DOHH2 (cell line): ENCODE measurements around the gene RRP8.

ENCODE experiments used
- H3F3A ChIP-seq: fragments of 200-600 bp; sonication (generic), shearing (Covaris generic); 2 replicates; pipeline ENCODE4 v1.6.0; 2016; ENCODE audit warnings: antibody characterized with exemption, mild to moderate bottlenecking; ENCODE audit not compliant: control insufficient read depth, insufficient read depth
- H3K27ac ChIP-seq: fragments of 200-600 bp; sonication (generic); 2 replicates; pipeline ENCODE4 v1.5.1; 2014; ENCODE audit warnings: low read depth, mild to moderate bottlenecking, low read length, moderate library complexity
- H3K27me3 ChIP-seq: fragments of 200-600 bp; sonication (generic); 2 replicates; pipeline ENCODE4 v1.6.1; 2014; ENCODE audit warnings: mild to moderate bottlenecking, low read length, mixed read lengths; ENCODE audit not compliant: control insufficient read depth
- H3K36me3 ChIP-seq: fragments of 200-600 bp; sonication (generic); 2 replicates; pipeline ENCODE4 v1.6.1; 2014; ENCODE audit warnings: mild to moderate bottlenecking, low read length, moderate library complexity, mixed read lengths; ENCODE audit not compliant: control insufficient read depth
- H3K4me1 ChIP-seq: fragments of 200-600 bp; sonication (generic); 2 replicates; pipeline ENCODE4 v1.6.1; 2014; ENCODE audit warnings: mild to moderate bottlenecking, low read length, mixed read lengths; ENCODE audit not compliant: control insufficient read depth
- H3K4me2 ChIP-seq: fragments of 200-600 bp; sonication (generic); 2 replicates; pipeline ENCODE4 v1.6.0; 2014; ENCODE audit warnings: mild to moderate bottlenecking, low read length, moderate library complexity
- H3K4me3 ChIP-seq: fragments of 200-600 bp; sonication (generic); 2 replicates; pipeline ENCODE4 v1.5.1; 2014; ENCODE audit warnings: mild to moderate bottlenecking, low read length, mixed read lengths
- H3K79me2 ChIP-seq: fragments of 200-600 bp; sonication (generic); 2 replicates; pipeline ENCODE4 v1.6.1; 2014; ENCODE audit warnings: mild to moderate bottlenecking, low read length, mixed read lengths; ENCODE audit not compliant: control insufficient read depth
- H3K9me2 ChIP-seq: fragments of 200-600 bp; sonication (generic); replicated peaks from 2 replicates; pipeline ENCODE4 v1.6.1; 2014; ENCODE audit warnings: mild to moderate bottlenecking, low read length, mixed read lengths; ENCODE audit not compliant: control insufficient read depth
- H3K9me3 ChIP-seq: fragments of 200-600 bp; sonication (generic); 2 replicates; pipeline ENCODE4 v1.6.1; 2014; ENCODE audit warnings: antibody characterized with exemption, low read length, mixed read lengths; ENCODE audit not compliant: control insufficient read depth, insufficient read depth
- H4K20me1 ChIP-seq: fragments of 200-600 bp; sonication (generic); 2 replicates; pipeline ENCODE4 v1.6.0; 2014; ENCODE audit warnings: low read depth, mild to moderate bottlenecking, antibody characterized with exemption, low read length, moderate library complexity; ENCODE audit not compliant: control insufficient read depth, insufficient read depth
- EZH2phosphoT487 ChIP-seq: fragments of 200-600 bp; sonication (generic); IDR thresholded peaks from 2 replicates; pipeline ENCODE4 v1.6.1; 2017; ENCODE audit warnings: borderline replicate concordance, mild to moderate bottlenecking, antibody characterized with exemption, low read length, moderate library complexity, mixed read lengths
- TF ChIP-seq, protein P1 (sequence below): fragments of 200-600 bp; sonication (generic); IDR thresholded peaks from one replicate; pipeline ENCODE4 v1.5.1; 2014; ENCODE audit warnings: antibody characterized with exemption, mild to moderate bottlenecking, low read depth, low read length; ENCODE audit not compliant: poor library complexity, severe bottlenecking

RRP8 gene

DNA sequence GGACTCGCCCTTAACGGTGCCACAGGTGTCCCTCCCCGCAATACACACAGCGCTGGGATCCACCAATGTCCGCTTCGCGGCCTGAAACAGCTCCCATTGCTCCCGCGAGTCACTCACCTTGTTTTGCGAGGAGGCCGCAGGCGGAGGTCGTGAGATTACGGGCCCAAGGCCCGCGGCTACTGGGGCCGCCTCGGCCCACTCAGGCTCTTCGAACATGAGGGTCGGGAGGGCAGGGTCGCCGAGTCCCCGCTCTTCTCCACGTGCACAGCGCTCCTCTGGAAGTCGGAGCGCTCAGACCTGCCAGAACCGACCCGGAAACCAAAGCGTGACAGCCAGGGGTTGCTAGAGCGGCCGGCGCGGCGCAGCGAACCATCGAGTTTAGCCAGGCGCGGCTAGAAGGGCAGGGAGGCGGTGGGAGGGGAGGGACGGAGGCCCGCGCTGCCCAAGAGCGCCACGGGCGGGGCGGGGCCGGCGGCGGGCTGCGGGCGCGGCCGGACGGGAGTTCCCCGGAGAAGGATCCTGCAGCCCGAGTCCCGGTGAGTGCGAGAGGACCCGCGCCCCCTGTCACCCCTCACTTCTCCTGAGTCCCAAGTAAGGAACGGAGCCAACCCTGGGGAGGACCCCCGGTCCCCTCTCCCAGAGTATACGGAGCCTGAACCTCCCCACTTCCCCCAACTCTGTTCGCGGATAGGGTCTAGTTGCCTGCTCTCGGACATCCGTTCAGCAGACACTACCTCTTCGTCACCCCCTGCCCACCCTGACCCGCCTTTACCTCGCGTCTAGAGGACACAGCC, at the start of gene RRP8, which contains the start of gene ILK:
TSS of gene RRP8 (minus strand) at position 330 of the 794 bp plus-strand sequence. CDS start at position 216, 114 bp downstream.
TSS of gene ILK (plus strand) at position 488 of the 794 bp plus-strand sequence. CDS start 498 bp downstream, outside the sequence.
- Histone ChIP-seq H3K9me2 (no peaks in the 10 kb centered on the region), H3K36me3 (peaks cover 75% of the 10 kb centered on the region), H3K27ac (peak within 1 kb of the TSS; percentile 47), H3K4me3 (peak within 1 kb of the TSS; percentile 95), H3K27me3 (no peaks in the 10 kb centered on the region), H3F3A (peaks cover 12% of the 10 kb centered on the region; the same call in 1 of the 2 replicates), H3K4me1 (peaks cover 49% of the 10 kb centered on the region), H4K20me1 (peaks cover 14% of the 10 kb centered on the region), H3K4me2 (peak within 1 kb of the TSS; percentile 89), H3K79me2 (peaks cover 91% of the 10 kb centered on the region), H3K9me3 (no peaks in the 10 kb centered on the region)
- TF ChIP-seq, protein P1, sequence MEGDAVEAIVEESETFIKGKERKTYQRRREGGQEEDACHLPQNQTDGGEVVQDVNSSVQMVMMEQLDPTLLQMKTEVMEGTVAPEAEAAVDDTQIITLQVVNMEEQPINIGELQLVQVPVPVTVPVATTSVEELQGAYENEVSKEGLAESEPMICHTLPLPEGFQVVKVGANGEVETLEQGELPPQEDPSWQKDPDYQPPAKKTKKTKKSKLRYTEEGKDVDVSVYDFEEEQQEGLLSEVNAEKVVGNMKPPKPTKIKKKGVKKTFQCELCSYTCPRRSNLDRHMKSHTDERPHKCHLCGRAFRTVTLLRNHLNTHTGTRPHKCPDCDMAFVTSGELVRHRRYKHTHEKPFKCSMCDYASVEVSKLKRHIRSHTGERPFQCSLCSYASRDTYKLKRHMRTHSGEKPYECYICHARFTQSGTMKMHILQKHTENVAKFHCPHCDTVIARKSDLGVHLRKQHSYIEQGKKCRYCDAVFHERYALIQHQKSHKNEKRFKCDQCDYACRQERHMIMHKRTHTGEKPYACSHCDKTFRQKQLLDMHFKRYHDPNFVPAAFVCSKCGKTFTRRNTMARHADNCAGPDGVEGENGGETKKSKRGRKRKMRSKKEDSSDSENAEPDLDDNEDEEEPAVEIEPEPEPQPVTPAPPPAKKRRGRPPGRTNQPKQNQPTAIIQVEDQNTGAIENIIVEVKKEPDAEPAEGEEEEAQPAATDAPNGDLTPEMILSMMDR: peak; percentile 27
- TF ChIP-seq EZH2phosphoT487: no peak

GRCh38 chr11:6653097-6653496, 49.7 kb upstream of the RRP8 start:
- Histone ChIP-seq H3K4me3 (no peak overlapping the region), H3K4me1 (no peaks in the 10 kb centered on the region), H4K20me1 (no peaks in the 10 kb centered on the region), H3K79me2 (no peaks in the 10 kb centered on the region), H3K36me3 (no peaks in the 10 kb centered on the region), H3K9me3 (no peaks in the 10 kb centered on the region), H3K4me2 (no peak overlapping the region), H3K27ac (no peak overlapping the region), H3K9me2 (no peaks in the 10 kb centered on the region), H3K27me3 (peaks cover 29% of the 10 kb centered on the region), H3F3A (no peaks in the 10 kb centered on the region)
- TF ChIP-seq EZH2phosphoT487: no peak
- TF ChIP-seq, protein P1: no peak

DNA sequence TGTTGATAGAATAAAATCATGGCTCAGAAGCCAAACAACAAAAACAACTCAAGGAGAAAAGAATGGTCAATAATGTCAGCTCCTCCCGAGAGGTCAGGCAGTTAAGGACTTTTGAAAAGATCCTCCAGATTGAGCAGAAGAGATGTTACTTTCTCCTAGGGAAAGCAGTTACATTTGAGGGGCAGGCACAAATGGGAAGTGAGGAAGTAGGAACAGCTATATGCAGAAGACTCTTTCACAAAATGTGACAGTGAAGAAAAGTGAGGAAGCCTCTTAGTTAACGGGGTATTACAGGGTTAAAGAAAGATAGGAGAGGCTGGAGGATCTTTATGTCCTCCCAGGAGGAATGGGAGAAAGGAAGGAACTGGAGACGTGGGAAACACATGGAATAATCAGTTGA, 48.8 kb upstream of the RRP8 start:
- TF ChIP-seq, protein P1: no peak
- TF ChIP-seq EZH2phosphoT487: no peak
- Histone ChIP-seq H3K27me3 (peaks cover 29% of the 10 kb centered on the region), H3K4me3 (no peak overlapping the region), H3K4me1 (peaks cover 4% of the 10 kb centered on the region), H3K79me2 (no peaks in the 10 kb centered on the region), H3K9me3 (no peaks in the 10 kb centered on the region), H3K9me2 (no peaks in the 10 kb centered on the region), H3F3A (no peaks in the 10 kb centered on the region), H3K27ac (no peak overlapping the region), H4K20me1 (no peaks in the 10 kb centered on the region), H3K36me3 (no peaks in the 10 kb centered on the region), H3K4me2 (no peak overlapping the region)
